Measurements from ENCODE around the gene MIEN1.

The MIEN1 gene

GRCh38 chr17:39730095-39730921 lies at the start of gene MIEN1:
Gene MIEN1, minus strand, starts transcription at chr17:39730532. Its CDS starts 37 bp downstream, at chr17:39730495.
- Histone ChIP-seq H3K36me3 (ENCODE audit: insufficient read depth, low read length) (peaks cover 34% of the 10 kb centered on the region), H3K4me3 (ENCODE audit: low read depth in 1 of 2, low read length in 2 of 2) (peak within 1 kb of the TSS; percentile 57 to 96), H3K27me3 (ENCODE audit: control insufficient read depth in 1 of 2, insufficient read depth in 2 of 2, low read length in 2 of 2) (no peaks in the 10 kb centered on the region), H3K27ac (ENCODE audit: low read depth, low read length) (peak within 1 kb of the TSS; percentile 54), H3K9ac (ENCODE audit: low read length) (peak within 1 kb of the TSS; percentile 93), H3K9me3 (ENCODE audit: low read length) (no peaks in the 10 kb centered on the region), H3K4me1 (ENCODE audit: insufficient read depth, low read length) (peaks cover 7% of the 10 kb centered on the region)

- Histone ChIP-seq H3K4me3 (ENCODE audit: low read depth in 1 of 2, low read length in 2 of 2) (no peak overlapping the region), H3K4me1 (ENCODE audit: insufficient read depth, low read length) (no peaks in the 10 kb centered on the region), H3K27ac (ENCODE audit: low read depth, low read length) (no peak overlapping the region), H3K9me3 (ENCODE audit: low read length) (no peaks in the 10 kb centered on the region), H3K9ac (ENCODE audit: low read length) (no peak overlapping the region), H3K36me3 (ENCODE audit: insufficient read depth, low read length) (no peaks in the 10 kb centered on the region), H3K27me3 (ENCODE audit: control insufficient read depth in 1 of 2, insufficient read depth in 2 of 2, low read length in 2 of 2) (no peaks in the 10 kb centered on the region)
Measured at GRCh38 chr17:39777534-39778365, 47.4 kb upstream of the MIEN1 start.

GRCh38 chr17:39776252-39776651 lies 45.9 kb upstream of the MIEN1 start:
- H3K4me3 ChIP-seq (ENCODE audit: low read depth in 1 of 2, low read length in 2 of 2) = no peak overlapping the region
- no peak overlapping the region for H3K9ac ChIP-seq (ENCODE audit: low read length)

GRCh38 chr17:39775031-39775430 lies 44.7 kb upstream of the MIEN1 start:
- H3K9ac ChIP-seq (ENCODE audit: low read length) = no peak overlapping the region
- H3K36me3 ChIP-seq (ENCODE audit: insufficient read depth, low read length) = no peaks in the 10 kb centered on the region
- H3K27me3 ChIP-seq (ENCODE audit: control insufficient read depth in 1 of 2, insufficient read depth in 2 of 2, low read length in 2 of 2) = no peaks in the 10 kb centered on the region
- no peaks in the 10 kb centered on the region for H3K9me3 ChIP-seq (ENCODE audit: low read length)
- no peak overlapping the region for H3K4me3 ChIP-seq (ENCODE audit: low read depth in 1 of 2, low read length in 2 of 2)
- H3K27ac ChIP-seq (ENCODE audit: low read depth, low read length) = no peak overlapping the region
- H3K4me1 ChIP-seq (ENCODE audit: insufficient read depth, low read length) = no peaks in the 10 kb centered on the region

More at GRCh38 chr17:39776252-39776651, 45.9 kb upstream of the MIEN1 start:
- no peak overlapping the region for H3K27ac ChIP-seq (ENCODE audit: low read depth, low read length)
- H3K27me3 ChIP-seq (ENCODE audit: control insufficient read depth in 1 of 2, insufficient read depth in 2 of 2, low read length in 2 of 2) = no peaks in the 10 kb centered on the region
- no peaks in the 10 kb centered on the region for H3K4me1 ChIP-seq (ENCODE audit: insufficient read depth, low read length)
- H3K36me3 ChIP-seq (ENCODE audit: insufficient read depth, low read length) = no peaks in the 10 kb centered on the region
- no peaks in the 10 kb centered on the region for H3K9me3 ChIP-seq (ENCODE audit: low read length)

- Histone ChIP-seq H3K4me1 (ENCODE audit: insufficient read depth, low read length) (no peaks in the 10 kb centered on the region), H3K9me3 (ENCODE audit: low read length) (no peaks in the 10 kb centered on the region), H3K4me3 (ENCODE audit: low read depth in 1 of 2, low read length in 2 of 2) (no peak overlapping the region), H3K27ac (ENCODE audit: low read depth, low read length) (no peak overlapping the region), H3K27me3 (ENCODE audit: control insufficient read depth in 1 of 2, insufficient read depth in 2 of 2, low read length in 2 of 2) (no peaks in the 10 kb centered on the region), H3K36me3 (ENCODE audit: insufficient read depth, low read length) (no peaks in the 10 kb centered on the region), H3K9ac (ENCODE audit: low read length) (no peak overlapping the region)
Measured at GRCh38 chr17:39774047-39774446, 43.7 kb upstream of the MIEN1 start.

- no peaks in the 10 kb centered on the region for H3K36me3 ChIP-seq (ENCODE audit: insufficient read depth, low read length)
- H3K4me1 ChIP-seq (ENCODE audit: insufficient read depth, low read length) = no peaks in the 10 kb centered on the region
- H3K9me3 ChIP-seq (ENCODE audit: low read length) = no peaks in the 10 kb centered on the region
- H3K9ac ChIP-seq (ENCODE audit: low read length) = no peak overlapping the region
- H3K27me3 ChIP-seq (ENCODE audit: control insufficient read depth in 1 of 2, insufficient read depth in 2 of 2, low read length in 2 of 2) = no peaks in the 10 kb centered on the region
- no peak overlapping the region for H3K4me3 ChIP-seq (ENCODE audit: low read depth in 1 of 2, low read length in 2 of 2)
- no peak overlapping the region for H3K27ac ChIP-seq (ENCODE audit: low read depth, low read length)
Measured at GRCh38 chr17:39772987-39773934, 42.9 kb upstream of the MIEN1 start.

GRCh38 chr17:39772415-39772814 lies 42.1 kb upstream of the MIEN1 start:
- no peaks in the 10 kb centered on the region for H3K4me1 ChIP-seq (ENCODE audit: insufficient read depth, low read length)
- no peaks in the 10 kb centered on the region for H3K36me3 ChIP-seq (ENCODE audit: insufficient read depth, low read length)
- no peaks in the 10 kb centered on the region for H3K27me3 ChIP-seq (ENCODE audit: control insufficient read depth in 1 of 2, insufficient read depth in 2 of 2, low read length in 2 of 2)
- no peaks in the 10 kb centered on the region for H3K9me3 ChIP-seq (ENCODE audit: low read length)
- H3K27ac ChIP-seq (ENCODE audit: low read depth, low read length) = no peak overlapping the region
- H3K4me3 ChIP-seq (ENCODE audit: low read depth in 1 of 2, low read length in 2 of 2) = no peak overlapping the region
- no peak overlapping the region for H3K9ac ChIP-seq (ENCODE audit: low read length)

GRCh38 chr17:39769974-39770587 lies 39.7 kb upstream of the MIEN1 start:
- Histone ChIP-seq H3K27ac (ENCODE audit: low read depth, low read length) (no peak overlapping the region), H3K27me3 (ENCODE audit: control insufficient read depth in 1 of 2, insufficient read depth in 2 of 2, low read length in 2 of 2) (no peaks in the 10 kb centered on the region), H3K9me3 (ENCODE audit: low read length) (no peaks in the 10 kb centered on the region), H3K36me3 (ENCODE audit: insufficient read depth, low read length) (no peaks in the 10 kb centered on the region), H3K4me1 (ENCODE audit: insufficient read depth, low read length) (no peaks in the 10 kb centered on the region), H3K4me3 (ENCODE audit: low read depth in 1 of 2, low read length in 2 of 2) (no peak overlapping the region), H3K9ac (ENCODE audit: low read length) (no peak overlapping the region)

GRCh38 chr17:39767147-39767546 lies 36.8 kb upstream of the MIEN1 start:
- no peaks in the 10 kb centered on the region for H3K9me3 ChIP-seq (ENCODE audit: low read length)
- no peaks in the 10 kb centered on the region for H3K27me3 ChIP-seq (ENCODE audit: control insufficient read depth in 1 of 2, insufficient read depth in 2 of 2, low read length in 2 of 2)
- no peak overlapping the region for H3K27ac ChIP-seq (ENCODE audit: low read depth, low read length)
- H3K9ac ChIP-seq (ENCODE audit: low read length) = no peak overlapping the region
- no peaks in the 10 kb centered on the region for H3K36me3 ChIP-seq (ENCODE audit: insufficient read depth, low read length)
- no peaks in the 10 kb centered on the region for H3K4me1 ChIP-seq (ENCODE audit: insufficient read depth, low read length)
- no peak overlapping the region for H3K4me3 ChIP-seq (ENCODE audit: low read depth in 1 of 2, low read length in 2 of 2)

GRCh38 chr17:39765766-39766165 lies 35.4 kb upstream of the MIEN1 start:
- Histone ChIP-seq H3K4me3 (ENCODE audit: low read depth in 1 of 2, low read length in 2 of 2) (no peak overlapping the region), H3K9ac (ENCODE audit: low read length) (no peak overlapping the region), H3K36me3 (ENCODE audit: insufficient read depth, low read length) (no peaks in the 10 kb centered on the region), H3K27ac (ENCODE audit: low read depth, low read length) (no peak overlapping the region), H3K27me3 (ENCODE audit: control insufficient read depth in 1 of 2, insufficient read depth in 2 of 2, low read length in 2 of 2) (no peaks in the 10 kb centered on the region), H3K4me1 (ENCODE audit: insufficient read depth, low read length) (no peaks in the 10 kb centered on the region), H3K9me3 (ENCODE audit: low read length) (no peaks in the 10 kb centered on the region)
